ENCODE results near the gene WDR72. TPM values are rescaled to one million over a fixed set of nuclear protein-coding genes. Genes with fewer than 3 reads are reported as not detected.

WDR72 gene
- total and polyA plus RNA-seq, 3 experiments from 2014 or later, result not detected

DNA sequence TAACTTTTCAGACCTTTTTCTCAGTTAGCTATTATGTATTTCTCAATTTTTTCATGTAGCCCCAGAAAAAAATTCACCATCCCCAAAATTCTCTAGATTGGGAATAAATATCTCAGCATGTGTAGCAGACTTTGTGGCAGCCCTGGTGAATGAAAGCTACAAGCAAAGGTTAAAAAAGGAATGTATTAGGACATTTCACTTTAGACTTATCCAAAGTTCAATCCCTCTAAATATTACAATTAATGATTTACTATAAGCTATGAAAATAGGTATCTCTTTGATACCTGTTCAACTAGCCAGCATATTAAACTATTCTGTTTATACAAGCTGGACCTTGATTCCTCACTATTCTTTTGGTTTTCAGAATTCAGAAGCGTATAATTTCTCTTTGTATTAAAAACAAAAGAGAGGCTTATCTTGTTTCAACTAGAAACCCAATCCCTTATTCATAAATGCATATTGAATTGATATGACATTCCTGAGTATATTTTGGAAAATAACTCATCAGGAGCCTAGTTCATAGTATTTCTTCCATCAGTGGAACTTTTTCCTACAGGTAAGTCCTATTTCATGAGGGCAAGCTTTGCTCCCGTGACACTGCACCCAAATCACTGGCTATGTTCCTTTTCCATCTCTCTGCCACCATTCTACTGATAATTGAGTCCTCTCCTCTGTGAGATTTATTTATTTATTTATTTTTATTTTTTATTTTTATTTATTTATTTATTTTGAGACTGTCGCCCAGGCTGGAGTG, 38.0 kb downstream of the WDR72 start:
- ChIA-PET POLR2A (interaction anchor here (0.6 kb wide), 1 partner anchor 8 kb away, joined by 3 read pairs; no protein-coding TSS in a partner anchor), CTCF (no interaction called here)
- Histone ChIP-seq H3K4me1 (ENCODE audit: insufficient read depth, low read length) (no peaks in the 10 kb centered on the region), H3K36me3 (ENCODE audit: insufficient read depth, low read length) (no peaks in the 10 kb centered on the region), H3K27ac (ENCODE audit: low read depth, low read length) (no peak overlapping the region), H3K27me3 (ENCODE audit: insufficient read depth, low read length, poor library complexity, severe bottlenecking) (no peaks in the 10 kb centered on the region), H3K9me3 (ENCODE audit: low read length) (no peaks in the 10 kb centered on the region), H3K4me3 (ENCODE audit: low read length) (no peak overlapping the region)
- H3K4me1 Mint-ChIP-seq, result no peaks in the 10 kb centered on the region
- H3K36me3 Mint-ChIP-seq, result no peaks in the 10 kb centered on the region
- H3K27ac Mint-ChIP-seq, result no peak overlapping the region
- H3K4me3 Mint-ChIP-seq, result no peak overlapping the region
- no peaks in the 10 kb centered on the region for H3K27me3 Mint-ChIP-seq
- H3K9me3 Mint-ChIP-seq, result peaks cover 0 to 1% (median 0%) of the 10 kb centered on the region in 5 donors
- DNase-seq, result no peak

DNA sequence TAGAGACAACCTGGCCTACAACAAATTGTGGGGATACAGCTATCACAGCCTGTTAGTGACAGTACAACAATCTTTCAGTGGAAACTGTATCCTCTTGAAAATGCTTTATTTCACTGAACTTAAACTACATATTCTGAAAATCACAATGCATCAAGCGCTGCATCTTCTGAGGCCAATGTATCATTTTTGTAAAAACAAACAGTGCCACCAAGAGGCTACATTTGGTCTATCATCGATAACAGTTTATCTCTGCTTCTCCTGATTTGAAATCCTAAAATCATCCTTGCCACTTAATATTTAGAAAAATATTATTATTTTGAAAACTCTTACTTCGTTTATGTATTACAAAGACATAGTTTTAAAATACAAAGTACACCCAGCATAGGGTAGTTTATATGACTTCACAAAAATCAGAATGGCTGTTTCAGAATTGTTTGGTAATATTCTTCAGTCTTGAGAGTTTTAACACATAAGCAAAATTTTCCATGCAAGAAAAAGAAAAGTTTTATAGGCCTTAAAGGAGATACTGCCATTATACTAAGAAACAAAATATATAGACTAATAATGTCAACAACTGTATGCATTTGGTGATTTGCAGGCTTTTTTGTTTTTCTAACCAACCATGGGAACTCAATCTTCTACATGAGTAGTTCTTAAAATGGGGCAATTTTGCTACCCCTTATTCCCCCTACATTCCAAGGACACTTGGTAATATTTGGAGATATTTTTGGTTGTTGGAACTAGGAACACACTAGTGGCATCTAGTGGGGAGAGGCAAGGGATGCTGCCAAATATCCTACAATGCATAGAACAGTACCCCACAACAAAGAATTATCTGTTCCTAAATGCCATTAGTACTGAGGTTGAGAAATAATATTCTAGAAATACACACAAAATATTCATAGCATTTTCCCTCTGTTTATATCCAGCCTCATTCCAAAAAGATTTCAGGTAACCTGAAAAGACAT, 42.3 kb downstream of the WDR72 start:
- DNase-seq, result no peak
- no peaks in the 10 kb centered on the region for H3K27me3 ChIP-seq (ENCODE audit: insufficient read depth, low read length, poor library complexity, severe bottlenecking)
- Mint-ChIP-seq H3K27ac (no peak overlapping the region), H3K4me3 (no peak overlapping the region), H3K27me3 (no peaks in the 10 kb centered on the region), H3K36me3 (no peaks in the 10 kb centered on the region), H3K4me1 (no peaks in the 10 kb centered on the region), H3K9me3 (peaks cover 0 to 1% (median 0%) of the 10 kb centered on the region in 5 donors)
- H3K4me1 ChIP-seq (ENCODE audit: insufficient read depth, low read length), result no peaks in the 10 kb centered on the region
- H3K4me3 ChIP-seq (ENCODE audit: low read length), result no peak overlapping the region
- no peaks in the 10 kb centered on the region for H3K9me3 ChIP-seq (ENCODE audit: low read length)
- ChIA-PET POLR2A (no interaction called here), CTCF (no interaction called here)
- no peaks in the 10 kb centered on the region for H3K36me3 ChIP-seq (ENCODE audit: insufficient read depth, low read length)
- H3K27ac ChIP-seq (ENCODE audit: low read depth, low read length), result no peak overlapping the region

DNA sequence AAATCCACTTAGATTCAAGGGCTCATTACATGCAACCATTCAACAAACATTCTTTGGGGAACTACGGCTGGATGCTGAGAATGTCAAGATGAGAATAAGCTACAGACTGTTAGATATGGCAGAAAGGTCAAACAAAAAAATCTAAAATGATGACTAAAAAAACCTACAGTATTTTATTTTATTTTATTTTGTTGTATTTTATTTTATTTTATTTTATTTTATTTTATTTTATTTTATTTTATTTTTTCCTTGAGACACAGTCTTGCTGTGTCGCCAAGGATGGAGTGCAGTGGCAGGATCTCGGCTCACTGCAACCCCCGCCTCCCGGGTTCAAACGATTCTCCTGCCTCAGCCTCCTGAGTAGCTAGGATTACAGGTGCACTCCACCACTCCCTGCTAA, 46.2 kb downstream of the WDR72 start:
- Histone ChIP-seq H3K27ac (ENCODE audit: low read depth, low read length) (no peak overlapping the region), H3K4me1 (ENCODE audit: insufficient read depth, low read length) (no peaks in the 10 kb centered on the region), H3K9me3 (ENCODE audit: low read length) (no peaks in the 10 kb centered on the region), H3K36me3 (ENCODE audit: insufficient read depth, low read length) (no peaks in the 10 kb centered on the region), H3K4me3 (ENCODE audit: low read length) (no peak overlapping the region), H3K27me3 (ENCODE audit: insufficient read depth, low read length, poor library complexity, severe bottlenecking) (no peaks in the 10 kb centered on the region)
- H3K27me3 Mint-ChIP-seq, result no peaks in the 10 kb centered on the region
- CTCF ChIA-PET, result no interaction called here
- no peak overlapping the region for H3K27ac Mint-ChIP-seq
- H3K4me3 Mint-ChIP-seq, result no peak overlapping the region
- no peak for DNase-seq
- no peaks in the 10 kb centered on the region for H3K36me3 Mint-ChIP-seq
- H3K9me3 Mint-ChIP-seq, result no peaks in the 10 kb centered on the region
- POLR2A ChIA-PET, result interaction anchor here (0.6 kb wide), 1 partner anchor 8 kb away, joined by 3 read pairs; no protein-coding TSS in a partner anchor
- no peaks in the 10 kb centered on the region for H3K4me1 Mint-ChIP-seq

DNA sequence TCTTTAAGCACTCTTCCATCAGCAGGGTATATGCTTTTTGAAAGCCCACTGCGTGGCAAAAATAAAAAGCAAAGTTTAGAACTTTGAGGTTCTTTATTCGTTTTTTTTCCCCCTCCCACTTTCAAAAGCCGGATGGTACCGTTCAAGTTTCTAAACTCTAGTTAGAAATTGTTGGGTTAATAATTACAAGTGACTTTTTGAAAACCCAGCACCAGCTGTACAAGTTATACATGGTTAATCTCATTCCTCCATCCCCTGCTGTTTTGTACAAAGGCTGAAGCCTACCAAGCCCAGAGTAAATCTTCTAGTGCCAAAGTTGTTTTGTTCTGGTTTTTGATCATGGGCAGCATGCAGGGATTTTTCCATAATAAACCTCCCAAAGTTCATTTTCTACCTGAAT, 48.6 kb downstream of the WDR72 start:
- CTCF ChIA-PET, result no interaction called here
- Mint-ChIP-seq H3K4me1 (no peaks in the 10 kb centered on the region), H3K9me3 (peaks cover 0 to 2% (median 0%) of the 10 kb centered on the region in 5 donors), H3K27ac (no peak overlapping the region), H3K4me3 (no peak overlapping the region), H3K36me3 (no peaks in the 10 kb centered on the region), H3K27me3 (no peaks in the 10 kb centered on the region)
- POLR2A ChIA-PET, result no interaction called here
- Histone ChIP-seq H3K36me3 (ENCODE audit: insufficient read depth, low read length) (no peaks in the 10 kb centered on the region), H3K4me1 (ENCODE audit: insufficient read depth, low read length) (no peaks in the 10 kb centered on the region), H3K9me3 (ENCODE audit: low read length) (no peaks in the 10 kb centered on the region), H3K4me3 (ENCODE audit: low read length) (no peak overlapping the region), H3K27me3 (ENCODE audit: insufficient read depth, low read length, poor library complexity, severe bottlenecking) (no peaks in the 10 kb centered on the region), H3K27ac (ENCODE audit: low read depth, low read length) (no peak overlapping the region)
- DNase-seq, result no peak

DNA sequence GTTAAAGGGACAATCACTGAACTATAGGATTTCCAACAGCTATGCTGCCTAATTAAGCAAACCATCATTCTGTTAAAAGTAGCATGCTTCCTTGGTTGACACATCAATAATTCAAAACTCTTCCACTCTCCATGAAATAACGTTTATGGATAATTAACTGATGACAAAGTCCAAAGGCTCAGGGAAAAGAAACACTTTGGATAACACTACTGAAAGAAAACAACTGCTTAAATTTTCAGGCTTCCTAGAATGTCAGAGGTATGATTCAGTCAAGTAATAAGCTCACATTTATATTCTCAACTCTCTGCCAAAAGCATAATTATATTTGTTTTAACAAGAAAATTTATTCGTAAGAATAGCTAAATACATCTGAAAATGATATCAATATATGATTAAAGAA, 49.6 kb downstream of the WDR72 start:
- no peaks in the 10 kb centered on the region for H3K9me3 ChIP-seq (ENCODE audit: low read length)
- CTCF ChIA-PET, result no interaction called here
- POLR2A ChIA-PET, result no interaction called here
- no peaks in the 10 kb centered on the region for H3K27me3 Mint-ChIP-seq
- no peak overlapping the region for H3K27ac Mint-ChIP-seq
- H3K9me3 Mint-ChIP-seq, result peaks cover 0 to 2% (median 0%) of the 10 kb centered on the region in 5 donors
- no peak overlapping the region for H3K4me3 ChIP-seq (ENCODE audit: low read length)
- no peaks in the 10 kb centered on the region for H3K27me3 ChIP-seq (ENCODE audit: insufficient read depth, low read length, poor library complexity, severe bottlenecking)
- no peaks in the 10 kb centered on the region for H3K36me3 Mint-ChIP-seq
- H3K4me3 Mint-ChIP-seq, result no peak overlapping the region
- H3K27ac ChIP-seq (ENCODE audit: low read depth, low read length), result no peak overlapping the region
- H3K4me1 Mint-ChIP-seq, result no peaks in the 10 kb centered on the region
- no peaks in the 10 kb centered on the region for H3K4me1 ChIP-seq (ENCODE audit: insufficient read depth, low read length)
- DNase-seq, result no peak
- H3K36me3 ChIP-seq (ENCODE audit: insufficient read depth, low read length), result no peaks in the 10 kb centered on the region

DNA sequence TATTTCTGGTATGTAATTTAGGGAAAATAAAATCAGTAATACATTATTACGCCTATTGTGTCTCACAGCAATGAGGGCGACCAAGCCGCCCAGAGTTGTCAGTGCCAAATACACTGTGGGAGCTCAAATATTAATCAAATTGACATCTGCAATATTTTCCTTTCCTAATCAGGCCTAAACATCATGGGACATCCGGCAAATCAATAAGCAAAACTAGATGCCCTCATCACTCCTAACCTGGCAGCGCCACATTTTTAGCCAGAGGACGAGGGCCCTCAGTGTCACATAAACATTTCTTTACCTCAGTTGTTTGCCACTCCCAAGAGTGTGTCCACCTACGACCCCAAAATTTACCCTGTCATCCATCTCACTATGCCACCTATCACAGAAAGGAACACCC, 64.1 kb downstream of the WDR72 start:
- H3K27ac Mint-ChIP-seq, result peak overlapping the region in 1 of 8 donors; percentile 7

DNA sequence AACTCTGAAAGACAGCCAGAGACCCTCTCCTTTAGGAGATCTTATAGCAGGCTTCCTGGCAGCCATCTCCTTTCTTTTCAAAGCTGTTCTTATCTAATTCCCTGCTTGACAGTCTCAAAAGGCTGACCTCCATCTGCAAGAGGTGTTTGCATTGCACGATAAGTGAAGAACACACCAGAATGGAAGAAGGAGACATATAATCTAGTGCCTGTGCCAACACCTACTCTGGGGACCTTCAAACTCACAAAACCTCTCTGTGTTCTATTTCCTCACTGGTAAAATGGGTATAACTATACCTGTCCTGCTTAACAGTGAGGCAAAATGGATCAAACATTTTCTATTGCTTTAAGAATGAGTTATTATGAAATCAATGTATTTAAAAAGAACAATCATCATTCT, 65.0 kb downstream of the WDR72 start:
- no peaks in the 10 kb centered on the region for H3K9me3 ChIP-seq (ENCODE audit: low read length)
- ChIA-PET CTCF (no interaction called here), POLR2A (no interaction called here)
- H3K4me1 ChIP-seq (ENCODE audit: insufficient read depth, low read length), result no peaks in the 10 kb centered on the region
- Mint-ChIP-seq H3K9me3 (peaks cover 0 to 5% (median 0%) of the 10 kb centered on the region in 5 donors), H3K4me1 (no peaks in the 10 kb centered on the region), H3K36me3 (no peaks in the 10 kb centered on the region), H3K27me3 (no peaks in the 10 kb centered on the region), H3K4me3 (no peak overlapping the region), H3K27ac (no peak overlapping the region)
- no peaks in the 10 kb centered on the region for H3K36me3 ChIP-seq (ENCODE audit: insufficient read depth, low read length)
- H3K27me3 ChIP-seq (ENCODE audit: insufficient read depth, low read length, poor library complexity, severe bottlenecking), result no peaks in the 10 kb centered on the region
- H3K27ac ChIP-seq (ENCODE audit: low read depth, low read length), result no peak overlapping the region
- no peak overlapping the region for H3K4me3 ChIP-seq (ENCODE audit: low read length)
- DNase-seq, result no peak

More for the DNA sequence above, 64.1 kb downstream of the WDR72 start:
- no peaks in the 10 kb centered on the region for H3K9me3 ChIP-seq (ENCODE audit: low read length)
- H3K27ac ChIP-seq (ENCODE audit: low read depth, low read length), result no peak overlapping the region
- Mint-ChIP-seq H3K27me3 (no peaks in the 10 kb centered on the region), H3K9me3 (peaks cover 0 to 4% (median 0%) of the 10 kb centered on the region in 5 donors), H3K4me1 (no peaks in the 10 kb centered on the region), H3K36me3 (no peaks in the 10 kb centered on the region), H3K4me3 (no peak overlapping the region)
- H3K36me3 ChIP-seq (ENCODE audit: insufficient read depth, low read length), result no peaks in the 10 kb centered on the region
- H3K4me1 ChIP-seq (ENCODE audit: insufficient read depth, low read length), result no peaks in the 10 kb centered on the region
- DNase-seq, result no peak
- ChIA-PET CTCF (no interaction called here), POLR2A (no interaction called here)
- no peaks in the 10 kb centered on the region for H3K27me3 ChIP-seq (ENCODE audit: insufficient read depth, low read length, poor library complexity, severe bottlenecking)
- no peak overlapping the region for H3K4me3 ChIP-seq (ENCODE audit: low read length)

DNA sequence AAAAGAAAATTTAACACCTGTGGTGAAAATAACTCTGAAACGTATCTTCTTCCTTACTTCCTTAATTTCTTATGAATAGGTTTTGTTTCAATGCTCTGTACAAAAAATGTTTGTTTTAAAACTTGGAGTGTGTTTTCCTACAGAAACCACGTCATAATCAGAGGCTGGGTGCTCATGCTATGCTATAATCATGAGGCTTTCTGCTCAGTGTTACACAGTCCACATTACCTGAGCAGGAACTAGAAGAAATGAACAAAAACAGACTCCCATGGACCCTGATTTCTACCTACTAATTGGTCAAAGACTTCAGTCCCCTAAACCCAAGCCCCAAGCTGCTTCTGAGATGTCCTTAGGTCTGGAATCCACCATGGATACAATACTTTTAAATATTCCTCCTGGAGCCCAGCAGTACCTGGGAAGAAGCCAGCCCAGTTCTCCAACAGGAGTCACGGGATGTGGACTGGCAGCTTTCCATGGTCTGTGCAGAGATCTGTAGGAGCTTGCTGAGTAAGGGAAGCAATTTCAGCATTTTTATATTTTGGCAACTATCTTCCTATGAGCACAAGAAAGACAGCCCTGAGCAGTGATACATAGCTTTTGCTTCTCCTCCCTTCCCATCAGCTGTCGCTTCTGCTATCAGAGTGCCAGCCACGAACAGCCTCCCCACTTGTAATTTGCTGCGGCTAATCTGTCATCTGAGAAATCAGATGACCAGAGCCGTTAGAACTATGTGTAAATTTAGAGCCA, 65.6 kb downstream of the WDR72 start:
- no peak overlapping the region for H3K4me3 ChIP-seq (ENCODE audit: low read length)
- Mint-ChIP-seq H3K4me3 (no peak overlapping the region), H3K27me3 (no peaks in the 10 kb centered on the region), H3K27ac (no peak overlapping the region), H3K36me3 (no peaks in the 10 kb centered on the region), H3K9me3 (peaks cover 0 to 6% (median 0%) of the 10 kb centered on the region in 5 donors), H3K4me1 (no peaks in the 10 kb centered on the region)
- POLR2A ChIA-PET, result no interaction called here
- no peak for DNase-seq
- no peaks in the 10 kb centered on the region for H3K27me3 ChIP-seq (ENCODE audit: insufficient read depth, low read length, poor library complexity, severe bottlenecking)
- H3K9me3 ChIP-seq (ENCODE audit: low read length), result no peaks in the 10 kb centered on the region
- CTCF ChIA-PET, result no interaction called here
- no peaks in the 10 kb centered on the region for H3K36me3 ChIP-seq (ENCODE audit: insufficient read depth, low read length)
- no peaks in the 10 kb centered on the region for H3K4me1 ChIP-seq (ENCODE audit: insufficient read depth, low read length)
- no peak overlapping the region for H3K27ac ChIP-seq (ENCODE audit: low read depth, low read length)

All from CD8-positive, alpha-beta memory T cell (primary cell).